Hematopoietic multipotent progenitor cell treated with erythropoietin and hydrocortisone succinate and interleukin-3 and kit ligand, for 15 days (in vitro differentiated cells): ENCODE results near the gene PDLIM5.

Experiments used
- DNase-seq: peaks from one replicate; pipeline ENCODE4 v3.0.0-alpha.2; 2015; ENCODE audit warnings: low spot score

PDLIM5 gene

GRCh38 chr4:94701631-94702300, 250.0 kb downstream of the PDLIM5 start:
- DNase-seq, result no peak

- DNase-seq, result no peak
These were observed 259.9 kb downstream of the PDLIM5 start for GRCh38 chr4:94711635-94712034.

- DNase-seq, result no peak
These were observed 262.8 kb downstream of the PDLIM5 start for GRCh38 chr4:94714365-94715160.

GRCh38 chr4:94715726-94716125, 264.0 kb downstream of the PDLIM5 start:
- DNase-seq, result no peak
